GM18858 (cell line): ENCODE data around the gene DCAF6.

Experiments used
- ATAC-seq: cut with Tn5 transposase; IDR thresholded peaks from one replicate; pipeline ENCODE4 v1.9.1; 2021; ENCODE audit not compliant: unreplicated experiment

The DCAF6 gene

GRCh38 chr1:168084396-168085231 is 148.1 kb downstream of the DCAF6 start:
- ATAC-seq = no peak

GRCh38 chr1:168085401-168085872 is 149.0 kb downstream of the DCAF6 start:
- ATAC-seq = no peak

GRCh38 chr1:168086438-168086837 is 150.0 kb downstream of the DCAF6 start:
- ATAC-seq = no peak

GRCh38 chr1:168087696-168088095 is 151.2 kb downstream of the DCAF6 start:
- ATAC-seq = no peak

GRCh38 chr1:168088511-168089325 is 152.2 kb downstream of the DCAF6 start:
- ATAC-seq = no peak

GRCh38 chr1:168089326-168089978 is 153.0 kb downstream of the DCAF6 start:
- ATAC-seq = no peak

GRCh38 chr1:168089979-168090337 is 153.5 kb downstream of the DCAF6 start:
- no peak for ATAC-seq

- no peak for ATAC-seq
Measured at GRCh38 chr1:168090395-168090794, 153.9 kb downstream of the DCAF6 start.

- no peak for ATAC-seq
Measured at GRCh38 chr1:168091063-168091462, 154.6 kb downstream of the DCAF6 start.

- ATAC-seq = no peak
Measured at GRCh38 chr1:168091720-168092550, 155.5 kb downstream of the DCAF6 start.

GRCh38 chr1:168092566-168093355 is 156.3 kb downstream of the DCAF6 start:
- ATAC-seq = no peak

- ATAC-seq = no peak
Measured at GRCh38 chr1:168093616-168094015, 157.1 kb downstream of the DCAF6 start.

- no peak for ATAC-seq
Measured at GRCh38 chr1:168095476-168095875, 159.0 kb downstream of the DCAF6 start.

- no peak for ATAC-seq
Measured at GRCh38 chr1:168096296-168097165, 160.0 kb downstream of the DCAF6 start.

- no peak for ATAC-seq
Measured at GRCh38 chr1:168097921-168098528, 161.5 kb downstream of the DCAF6 start.

GRCh38 chr1:168098534-168099320 is 162.2 kb downstream of the DCAF6 start:
- ATAC-seq = no peak

GRCh38 chr1:168099337-168099801 is 162.9 kb downstream of the DCAF6 start:
- ATAC-seq = no peak
